Lower leg skin (tissue), 4 donors: ENCODE results near the gene SLC7A9. TPM values are rescaled to one million over a fixed set of nuclear protein-coding genes. Genes with fewer than 3 reads are reported as not detected.

ENCODE experiments used
- DNase-seq, 2 donors: peaks; one replicate each; pipeline ENCODE4 v3.0.0-alpha.2; 2019; ENCODE audit warnings: low spot score in 2 of 2
- H3K4me3 ChIP-seq: fragments of 200-600 bp; sonication (generic); 2 replicates; pipeline ENCODE4 v1.5.1; 2017; ENCODE audit warnings: mild to moderate bottlenecking, low read depth; ENCODE audit not compliant: poor library complexity, severe bottlenecking
- CTCF ChIP-seq, 3 donors: fragments of 450-650 bp; IDR thresholded peaks; one replicate each; pipeline ENCODE4 v1.5.1; 2016; ENCODE audit warnings: antibody characterized with exemption in 3 of 3, mild to moderate bottlenecking in 3 of 3, moderate library complexity in 2 of 3
- POLR2A ChIP-seq, 2 donors: fragments of 450-650 bp; IDR thresholded peaks; one replicate each; pipeline ENCODE4 v1.6.1; 2016 to 2017; ENCODE audit warnings: antibody characterized with exemption in 2 of 2, mild to moderate bottlenecking in 1 of 2, moderate library complexity in 1 of 2
- WGBS, 2 donors: methylation state at CpG; one replicate each; pipeline ENCODE4 v1.1.5; 2018; 5-methylcytosine and 5-hydroxymethylcytosine counted together
- intact Hi-C: fragments of 100-400 bp; cut with DNase I; formaldehyde crosslinking; loops from one replicate; pipeline ENCODE4 v1.15.0; 2023; ENCODE audit warnings: low total_unique reads
- total RNA-seq, 4 donors: library from RNA; depleted of rRNA; stranded (reverse); fragments of >200 nt; gene quantifications; one replicate each; pipeline ENCODE4 v1.1.0, GENCODE V29; 2016

SLC7A9 gene
- total RNA-seq, 4 donors from 2014 or later: 0.49 TPM; not detected in 2

DNA sequence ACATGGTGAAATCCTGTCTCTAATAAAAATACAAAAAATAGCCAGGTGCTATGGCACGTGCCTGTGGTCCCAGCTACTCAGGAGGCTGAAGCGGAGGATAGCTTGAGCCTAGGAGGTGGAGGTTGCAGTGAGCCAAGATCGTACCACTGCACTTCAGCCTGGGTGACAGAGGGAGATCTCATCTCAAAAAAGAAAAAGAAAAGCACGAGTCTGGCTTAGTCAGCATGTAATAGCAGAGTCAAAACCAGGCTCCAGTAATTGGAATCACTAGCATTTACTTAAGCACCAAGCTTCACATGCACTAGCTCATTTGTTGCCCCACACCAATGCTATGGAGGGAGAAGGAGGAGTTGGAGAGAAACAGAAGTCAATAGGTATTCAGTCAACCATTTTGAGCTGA, 41.9 kb upstream of the SLC7A9 start:
- 93 to 94% methylated on average over 4 of the region's 4 CpGs for WGBS, 2 donors

GRCh38 chr19:32910874-32911273, 41.3 kb upstream of the SLC7A9 start:
- DNase-seq: no peak
- no peak for TF ChIP-seq POLR2A (IDR thresholded peaks at IDR 0.05)
- TF ChIP-seq CTCF (IDR thresholded peaks at IDR 0.05): no peak
- H3K4me3 ChIP-seq: no peak overlapping the region
- intact Hi-C loops: no loop called here
- WGBS, 2 donors: 88 to 97% methylated on average over 5 of the region's 5 CpGs

More for the DNA sequence above, 41.9 kb upstream of the SLC7A9 start:
- intact Hi-C loops: no loop called here
- no peak overlapping the region for H3K4me3 ChIP-seq
- no peak for TF ChIP-seq POLR2A (IDR thresholded peaks at IDR 0.05)
- TF ChIP-seq CTCF (IDR thresholded peaks at IDR 0.05): no peak
- no peak for DNase-seq

- TF ChIP-seq CTCF (IDR thresholded peaks at IDR 0.05) (no peak), POLR2A (IDR thresholded peaks at IDR 0.05) (no peak)
- intact Hi-C loops: no loop called here
Observed at GRCh38 chr19:32910094-32910493, 40.5 kb upstream of the SLC7A9 start.

GRCh38 chr19:32909257-32909656, 39.7 kb upstream of the SLC7A9 start:
- no peak for DNase-seq
- TF ChIP-seq POLR2A (IDR thresholded peaks at IDR 0.05) (no peak), CTCF (IDR thresholded peaks at IDR 0.05) (no peak)
- no peak overlapping the region for H3K4me3 ChIP-seq
- intact Hi-C loops: no loop called here

More at GRCh38 chr19:32910094-32910493, 40.5 kb upstream of the SLC7A9 start:
- no peak for DNase-seq
- 95 to 99% methylated on average over 5 of the region's 5 CpGs for WGBS, 2 donors
- no peak overlapping the region for H3K4me3 ChIP-seq

DNA sequence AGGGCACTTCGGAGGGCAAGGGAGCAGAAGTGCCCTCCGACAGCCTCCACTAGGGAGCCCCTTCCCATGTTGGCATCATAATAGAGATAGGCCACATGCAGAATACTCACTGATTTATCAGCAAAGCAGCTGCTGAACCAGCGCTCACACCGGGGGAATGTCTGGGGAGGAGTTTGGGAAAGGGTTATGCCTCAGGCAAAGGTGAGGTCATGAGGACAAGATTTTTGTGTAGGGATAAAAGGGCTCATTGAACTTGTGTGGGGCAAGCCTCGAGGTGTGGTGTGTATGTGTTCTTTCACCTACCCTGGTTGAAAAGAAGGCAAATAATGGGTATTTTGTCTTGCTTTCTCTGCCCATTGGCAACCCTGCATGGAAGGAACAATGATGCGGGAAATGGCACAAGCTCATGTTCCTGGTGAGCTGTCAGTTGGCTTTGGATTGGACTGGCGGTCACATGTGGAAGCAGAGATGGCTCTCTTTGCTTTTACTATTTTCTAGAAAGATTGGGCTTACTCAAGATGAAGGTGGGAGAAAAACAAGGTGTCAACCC, 39.1 kb upstream of the SLC7A9 start:
- 81 to 87% methylated on average over 7 of the region's 7 CpGs for WGBS, 2 donors

More for the DNA sequence above, 39.1 kb upstream of the SLC7A9 start:
- intact Hi-C loops: no loop called here
- no peak for DNase-seq
- no peak overlapping the region for H3K4me3 ChIP-seq
- TF ChIP-seq CTCF (IDR thresholded peaks at IDR 0.05): no peak
- TF ChIP-seq POLR2A (IDR thresholded peaks at IDR 0.05): no peak
